DND-41 (cell line): ENCODE results near the gene DSCAML1.

ENCODE experiments used
- ATAC-seq: fragments of 200-7000 bp; cut with Tn5 transposase; 3 replicates; pipeline ENCODE4 v1.9.1; 2021; ENCODE audit warnings: low read depth; ENCODE audit not compliant: insufficient read depth
- DNase-seq: peaks from one replicate; pipeline ENCODE4 v3.0.0-alpha.2; 2020
- H2AFZ ChIP-seq: 2 replicates; pipeline ENCODE4 v1.6.0; 2012; ENCODE audit warnings: low read depth, low read length
- H3K27ac ChIP-seq: 2 replicates; pipeline ENCODE4 v1.5.1; 2012; ENCODE audit warnings: low read length, inconsistent platforms
- H3K27me3 ChIP-seq: fragments of 200-600 bp; sonication (generic); 2 replicates; pipeline ENCODE4 v1.6.0; 2012; ENCODE audit warnings: low read length, mild to moderate bottlenecking, inconsistent platforms; ENCODE audit not compliant: insufficient read depth, poor library complexity
- H3K36me3 ChIP-seq: 2 replicates; pipeline ENCODE4 v1.5.1; 2012; ENCODE audit warnings: low read length, inconsistent platforms; ENCODE audit not compliant: insufficient read depth
- H3K4me1 ChIP-seq: 2 replicates; pipeline ENCODE4 v1.5.1; 2012; ENCODE audit warnings: mild to moderate bottlenecking, low read length; ENCODE audit not compliant: insufficient read depth
- H3K4me2 ChIP-seq: 2 replicates; pipeline ENCODE4 v1.6.0; 2012; ENCODE audit warnings: mild to moderate bottlenecking, moderate library complexity, low read length, inconsistent platforms; ENCODE audit not compliant: insufficient read depth
- H3K4me3 ChIP-seq, 2 experiments: fragments of 200-600 bp in 1 of 2; shearing (Covaris generic) in 1 of 2; 2 replicates each; pipeline ENCODE4 v1.5.1; 2012 to 2016; ENCODE audit warnings: inconsistent platforms in 2 of 2, low read length in 2 of 2, mild to moderate bottlenecking in 2 of 2, low read depth in 1 of 2, moderate library complexity in 1 of 2
- H3K79me2 ChIP-seq: 2 replicates; pipeline ENCODE4 v1.6.0; 2012; ENCODE audit warnings: low read length, inconsistent platforms; ENCODE audit not compliant: insufficient read depth
- H3K9ac ChIP-seq: 2 replicates; pipeline ENCODE4 v1.6.0; 2012; ENCODE audit warnings: low read depth, mild to moderate bottlenecking, inconsistent platforms, low read length, moderate library complexity
- H3K9me3 ChIP-seq: 2 replicates; pipeline ENCODE4 v1.5.1; 2012; ENCODE audit warnings: low read length, moderate library complexity, mild to moderate bottlenecking, inconsistent platforms; ENCODE audit not compliant: insufficient read depth, severe bottlenecking
- H4K20me1 ChIP-seq: 2 replicates; pipeline ENCODE4 v1.6.0; 2012; ENCODE audit warnings: low read length; ENCODE audit not compliant: insufficient read depth
- CTCF ChIP-seq: IDR thresholded peaks from 2 replicates; pipeline ENCODE4 v1.5.1; 2012; ENCODE audit warnings: borderline replicate concordance, low read length, moderate library complexity, mild to moderate bottlenecking; ENCODE audit not compliant: poor library complexity, severe bottlenecking; ENCODE audit errors: extremely low read depth
- EZH2 ChIP-seq: IDR thresholded peaks from 3 replicates; pipeline ENCODE4 v1.6.1; 2012; ENCODE audit warnings: borderline replicate concordance, low read depth, mild to moderate bottlenecking, moderate library complexity, low read length, inconsistent platforms; ENCODE audit not compliant: severe bottlenecking

The DSCAML1 gene

GRCh38 chr11:117629891-117630538 lies 167.0 kb downstream of the DSCAML1 start:
- H3K9me3 ChIP-seq, result no peaks in the 10 kb centered on the region
- H3K4me2 ChIP-seq, result no peak overlapping the region
- no peak overlapping the region for H3K4me3 ChIP-seq
- H3K79me2 ChIP-seq, result no peaks in the 10 kb centered on the region
- ATAC-seq (no peak), DNase-seq (no peak)
- H4K20me1 ChIP-seq, result peaks cover 14% of the 10 kb centered on the region; the same call in 1 of the 2 replicates
- H3K4me1 ChIP-seq, result no peaks in the 10 kb centered on the region
- TF ChIP-seq CTCF (no peak), EZH2 (no peak)
- H2AFZ ChIP-seq, result no peak overlapping the region
- H3K27me3 ChIP-seq, result no peaks in the 10 kb centered on the region
- peaks cover 3% of the 10 kb centered on the region; the same call in 1 of the 2 replicates for H3K36me3 ChIP-seq
- no peak overlapping the region for H3K9ac ChIP-seq
- H3K27ac ChIP-seq, result no peak overlapping the region

GRCh38 chr11:117629146-117629545 lies 167.9 kb downstream of the DSCAML1 start:
- Histone ChIP-seq H3K4me3 (no peak overlapping the region), H3K4me2 (no peak overlapping the region), H3K27me3 (no peaks in the 10 kb centered on the region), H4K20me1 (peaks cover 13% of the 10 kb centered on the region; the same call in 1 of the 2 replicates), H3K9ac (no peak overlapping the region), H3K36me3 (no peaks in the 10 kb centered on the region), H3K9me3 (no peaks in the 10 kb centered on the region), H2AFZ (no peak overlapping the region), H3K4me1 (no peaks in the 10 kb centered on the region), H3K79me2 (no peaks in the 10 kb centered on the region), H3K27ac (no peak overlapping the region)
- ATAC-seq (no peak), DNase-seq (no peak)
- TF ChIP-seq CTCF, result no peak
- TF ChIP-seq EZH2, result no peak

- Histone ChIP-seq H3K9ac (no peak overlapping the region), H3K4me2 (no peak overlapping the region), H3K79me2 (no peaks in the 10 kb centered on the region), H3K4me3 (no peak overlapping the region), H2AFZ (no peak overlapping the region), H4K20me1 (peaks cover 11% of the 10 kb centered on the region; the same call in 1 of the 2 replicates), H3K4me1 (no peaks in the 10 kb centered on the region), H3K36me3 (no peaks in the 10 kb centered on the region), H3K27ac (no peak overlapping the region), H3K27me3 (no peaks in the 10 kb centered on the region), H3K9me3 (no peaks in the 10 kb centered on the region)
- DNase-seq (no peak), ATAC-seq (no peak)
- no peak for TF ChIP-seq CTCF
- TF ChIP-seq EZH2, result no peak
Measured at GRCh38 chr11:117627259-117627658, 169.8 kb downstream of the DSCAML1 start.

GRCh38 chr11:117626576-117626975 lies 170.4 kb downstream of the DSCAML1 start:
- H3K27ac ChIP-seq, result no peak overlapping the region
- H2AFZ ChIP-seq, result no peak overlapping the region
- no peaks in the 10 kb centered on the region for H3K36me3 ChIP-seq
- no peak overlapping the region for H3K4me2 ChIP-seq
- H3K27me3 ChIP-seq, result no peaks in the 10 kb centered on the region
- no peaks in the 10 kb centered on the region for H3K79me2 ChIP-seq
- no peak overlapping the region for H3K4me3 ChIP-seq
- no peak overlapping the region for H3K9ac ChIP-seq
- ATAC-seq (no peak), DNase-seq (no peak)
- H4K20me1 ChIP-seq, result peaks cover 7% of the 10 kb centered on the region; the same call in 1 of the 2 replicates
- H3K9me3 ChIP-seq, result no peaks in the 10 kb centered on the region
- TF ChIP-seq CTCF (no peak), EZH2 (no peak)
- H3K4me1 ChIP-seq, result no peaks in the 10 kb centered on the region
